Effector CD8-positive, alpha-beta T cell (primary cell): Measurements from ENCODE around the gene ARMC9.
"Not testable (repeated sequence)": the region's sequence is repeated elsewhere in the genome, so short reads cannot be mapped to it uniquely, and the experiment has no call there.

Source experiments
- DNase-seq: peaks from one replicate; lab custom pipeline; 2025; lab: John Stamatoyannopoulos, UW

The ARMC9 gene

DNA sequence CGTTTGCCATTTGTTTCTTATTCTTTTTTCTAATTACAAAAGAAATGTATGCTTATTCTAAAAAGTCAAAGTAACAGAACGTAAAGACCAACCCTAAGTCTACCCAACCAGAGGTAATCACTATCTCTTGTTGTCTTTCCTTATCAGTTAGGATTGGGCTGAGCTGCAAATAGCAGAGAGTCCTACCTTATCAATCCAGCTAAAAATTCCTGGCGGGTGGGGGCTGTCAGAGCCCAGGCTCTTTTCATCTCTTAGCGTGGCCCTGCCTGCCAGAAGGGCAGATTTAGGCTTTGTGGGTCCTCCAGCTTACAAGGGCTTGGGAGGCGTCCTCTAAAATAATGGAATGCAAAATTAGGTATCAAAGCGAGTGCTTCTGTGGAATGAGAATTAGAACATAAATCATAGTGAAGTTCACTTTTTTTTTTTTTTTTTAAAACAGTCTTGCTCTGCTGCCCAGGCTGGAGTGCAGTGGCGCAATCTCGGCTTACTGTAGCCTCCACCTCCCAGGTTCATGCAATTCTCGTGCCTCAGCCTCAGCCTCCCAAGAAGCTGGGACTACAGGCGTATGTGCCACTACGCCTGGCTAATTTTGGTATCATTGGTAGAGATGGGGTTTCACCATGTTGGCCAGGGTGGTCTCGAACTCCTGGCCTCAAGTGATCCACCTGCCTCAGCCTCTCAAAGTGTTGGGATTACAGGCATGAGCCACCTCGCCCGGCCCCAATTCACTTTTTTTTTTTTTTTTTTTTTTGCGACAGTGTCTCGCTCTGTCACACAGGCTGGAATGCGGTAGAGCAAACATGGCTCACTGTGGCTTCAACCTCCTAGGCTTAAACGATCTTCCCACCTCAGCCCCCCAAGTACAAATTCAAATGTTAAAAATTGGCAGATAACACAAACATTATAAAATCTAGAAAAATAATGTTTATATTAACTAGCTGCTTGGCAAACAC lies 139.7 kb downstream of the ARMC9 start:
- no peak for DNase-seq

- no peak for DNase-seq
Observed at GRCh38 chr2:231339316-231339715, 140.9 kb downstream of the ARMC9 start.

DNA sequence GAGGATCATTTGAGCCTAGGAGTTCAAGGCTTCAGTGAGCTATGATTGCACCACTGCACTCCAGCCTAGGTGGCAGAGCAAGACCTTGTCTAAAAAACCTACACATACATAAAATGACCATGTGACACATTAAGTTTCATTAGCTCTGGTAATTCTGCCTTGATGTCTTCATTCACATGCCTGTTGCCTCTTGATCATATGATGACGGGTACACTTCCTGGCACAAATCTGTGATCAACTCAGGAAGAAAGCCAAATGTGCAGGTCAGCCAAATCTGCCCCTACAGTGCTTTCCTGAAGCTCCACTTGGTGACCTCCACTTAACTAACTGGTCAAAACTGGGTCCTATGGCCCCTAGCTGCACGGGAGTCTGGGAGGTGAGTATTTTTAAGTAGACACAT lies 142.7 kb downstream of the ARMC9 start:
- DNase-seq: no peak

DNA sequence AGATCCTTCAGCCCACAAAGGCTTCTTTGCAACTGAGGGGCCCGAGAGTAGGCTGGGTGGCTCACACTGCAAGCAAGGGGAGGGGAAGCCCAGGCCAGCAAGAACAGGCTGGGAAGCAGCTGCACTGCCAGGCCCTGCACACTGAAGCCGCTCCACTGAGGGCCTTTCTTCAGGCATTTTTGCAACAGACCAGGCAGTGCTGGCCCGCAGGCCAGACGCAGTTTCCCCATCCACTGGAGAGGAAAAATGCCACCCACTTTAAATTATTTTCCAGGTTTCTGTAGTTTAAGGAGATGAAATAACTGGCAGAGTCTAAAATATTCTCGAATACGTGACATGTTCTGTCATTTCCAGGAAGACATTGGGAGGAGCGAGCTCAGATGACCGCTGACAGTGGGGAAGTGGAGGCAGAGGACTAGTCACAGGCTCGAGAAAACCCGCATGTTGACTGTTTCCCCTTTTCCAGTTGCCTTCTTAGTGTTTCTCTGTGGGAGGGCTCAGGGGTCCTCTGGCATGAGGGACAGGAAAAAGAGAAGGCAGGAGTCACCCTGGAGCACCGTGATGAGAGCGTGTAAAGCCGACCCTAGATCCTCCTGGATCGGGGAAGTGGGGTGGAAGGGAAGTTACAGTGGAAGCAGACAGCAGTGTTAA lies 143.8 kb downstream of the ARMC9 start:
- DNase-seq: no peak

DNA sequence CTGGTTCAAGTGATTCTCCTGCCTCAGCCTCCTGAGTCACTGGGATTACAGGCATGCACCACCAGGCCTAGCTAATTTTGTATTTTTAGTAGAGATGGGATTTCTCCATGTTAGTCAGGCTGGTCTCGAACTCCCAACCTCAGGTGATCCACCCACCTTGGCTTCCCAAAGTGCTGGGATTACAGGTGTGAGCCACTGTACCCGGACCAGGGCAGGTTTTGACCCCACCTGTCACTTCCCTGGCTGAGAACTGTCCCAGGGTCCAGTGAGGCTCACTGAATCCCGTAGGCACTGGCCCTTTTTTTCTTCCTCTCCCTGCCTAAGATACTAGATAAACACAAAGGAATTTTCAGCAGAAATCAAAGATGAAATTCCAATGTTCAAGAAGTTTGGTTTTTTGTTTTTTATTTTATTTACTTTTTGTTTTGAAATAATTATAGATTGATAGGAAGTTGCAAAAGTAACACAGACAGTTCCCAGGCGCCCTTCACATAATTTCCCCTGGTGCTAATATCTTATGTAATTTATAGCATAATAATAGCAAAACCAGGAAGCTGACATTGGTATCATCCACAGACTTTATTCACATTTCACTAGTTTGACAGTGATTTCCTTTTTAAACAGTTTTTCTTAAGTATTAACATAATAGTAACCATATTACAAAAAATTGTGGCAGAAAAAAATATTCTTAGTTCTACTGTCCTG lies 144.7 kb downstream of the ARMC9 start:
- no peak for DNase-seq

DNA sequence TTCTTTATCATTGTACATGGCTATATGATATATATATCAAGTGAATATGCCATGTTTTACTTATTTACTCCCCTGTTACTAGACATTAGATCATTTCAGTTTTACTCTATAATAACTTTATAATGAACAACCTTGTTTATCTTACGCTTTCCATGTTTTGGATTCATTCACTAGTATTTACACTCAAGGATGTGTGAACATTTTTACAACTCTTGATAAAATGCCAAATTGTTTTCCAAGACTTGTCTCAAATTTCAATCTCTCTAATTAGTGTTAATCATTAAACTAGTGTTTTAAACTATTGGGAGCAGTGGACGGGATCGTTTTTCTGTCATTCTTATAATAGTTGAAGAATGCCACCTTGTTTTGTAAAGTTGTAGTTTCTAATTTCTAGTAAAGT lies 145.6 kb downstream of the ARMC9 start:
- DNase-seq: no peak

- no peak for DNase-seq
Observed at GRCh38 chr2:231344851-231345250, 146.4 kb downstream of the ARMC9 start.

GRCh38 chr2:231347081-231347480 lies 148.7 kb downstream of the ARMC9 start:
- DNase-seq: no peak

GRCh38 chr2:231347638-231348037 lies 149.2 kb downstream of the ARMC9 start:
- no peak for DNase-seq

DNA sequence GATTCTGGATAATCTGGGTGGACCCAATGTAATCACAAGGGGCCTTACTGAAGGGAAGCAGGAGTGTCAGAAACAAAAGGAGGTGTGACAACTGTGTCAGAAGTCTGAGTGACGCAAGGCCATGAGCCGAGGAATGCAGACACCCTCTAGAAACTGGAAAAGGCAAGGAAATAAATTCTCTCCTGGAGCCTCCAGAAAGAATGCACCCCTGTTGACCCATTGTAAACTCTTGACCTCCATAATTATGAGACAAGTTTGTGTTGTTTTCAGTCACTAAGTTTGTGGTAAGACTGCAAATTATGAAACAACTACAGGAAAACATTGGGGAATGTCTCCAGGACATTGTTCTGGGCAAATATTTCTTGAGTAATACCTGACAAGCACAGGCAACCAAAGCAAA lies 149.7 kb downstream of the ARMC9 start:
- DNase-seq: no peak

- DNase-seq: no peak
Observed at GRCh38 chr2:231348704-231349373, 150.4 kb downstream of the ARMC9 start.

DNA sequence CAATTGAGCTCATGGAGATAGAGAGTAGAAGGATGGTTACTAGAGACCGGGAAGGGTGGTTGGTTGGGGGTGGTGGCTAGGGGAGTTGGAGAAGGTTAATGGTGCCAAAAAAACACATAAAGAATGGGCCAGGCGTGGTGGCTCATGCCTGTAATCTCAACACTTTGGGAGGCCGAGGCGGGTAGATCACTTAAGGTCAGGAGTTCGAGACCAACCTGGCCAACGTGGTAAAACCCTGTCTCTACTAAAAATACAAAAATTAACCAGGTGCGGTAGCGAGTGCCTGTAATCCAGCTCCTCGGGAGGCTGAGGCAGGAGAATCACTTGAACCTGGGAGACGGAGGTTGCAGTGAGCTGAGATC lies 150.9 kb downstream of the ARMC9 start:
- DNase-seq: not testable (repeated sequence)

DNA sequence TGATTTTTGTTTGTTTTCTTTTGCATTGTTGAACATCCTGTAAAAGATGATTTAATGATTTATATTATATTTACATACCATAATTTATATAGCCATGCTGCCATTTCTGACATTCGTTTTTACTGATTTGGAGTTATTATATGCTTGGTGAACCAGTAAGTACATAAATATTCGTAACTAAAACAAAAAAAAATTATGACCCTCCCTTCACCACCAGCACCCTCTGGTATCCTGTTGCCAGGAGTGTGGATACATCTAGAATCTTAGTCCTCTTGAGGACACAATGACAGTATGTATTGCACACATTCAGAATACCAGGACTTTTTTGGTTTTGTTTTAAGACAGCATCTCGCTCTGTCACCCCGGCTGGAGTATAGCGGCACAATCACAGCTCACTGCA lies 153.2 kb downstream of the ARMC9 start:
- DNase-seq: no peak

GRCh38 chr2:231353469-231353868 lies 155.0 kb downstream of the ARMC9 start:
- no peak for DNase-seq

DNA sequence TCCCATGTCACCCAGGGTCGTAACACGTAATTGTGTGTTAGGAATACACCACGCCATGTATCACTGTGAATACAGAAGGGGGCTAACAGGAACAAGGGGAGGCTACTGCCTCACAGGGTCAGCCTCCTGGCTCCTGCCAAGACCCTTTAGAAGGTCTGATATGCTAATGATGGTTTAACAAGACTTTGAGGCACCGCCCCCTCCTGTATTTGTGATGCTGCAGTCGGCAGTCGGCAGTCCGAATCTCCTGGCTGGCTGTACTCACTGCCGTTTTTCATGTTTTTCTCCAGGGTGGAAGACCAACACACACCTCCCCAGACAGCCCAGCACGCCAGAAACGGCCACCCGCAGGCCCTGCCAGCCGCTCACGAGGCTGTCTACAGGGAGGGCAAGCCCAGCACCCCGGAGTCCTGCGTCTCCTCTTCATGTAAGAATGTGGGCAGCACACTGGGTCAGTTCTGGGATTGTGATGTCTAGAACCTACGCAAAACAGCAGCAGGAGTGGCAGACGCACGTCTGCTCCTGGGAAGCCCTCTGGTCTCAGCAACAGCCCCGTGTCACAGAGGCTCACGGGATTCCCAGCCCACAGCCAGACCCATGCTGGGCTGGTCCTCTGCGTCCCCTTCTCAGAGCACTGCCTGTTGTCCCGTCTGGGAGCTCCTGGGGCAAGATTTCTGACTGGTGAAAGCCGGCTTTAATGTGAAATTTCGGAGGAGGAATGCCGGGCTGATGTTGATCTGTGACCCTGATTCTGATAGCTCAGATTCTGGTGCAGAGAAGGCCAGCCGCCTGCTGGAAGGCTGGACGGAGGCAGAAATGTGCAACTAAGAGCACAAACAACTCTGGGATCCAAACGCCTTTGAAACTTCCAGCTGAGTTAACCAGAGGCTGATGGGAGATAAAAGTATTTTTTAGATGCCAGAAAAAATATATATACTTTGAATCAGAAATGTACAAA lies 157.4 kb downstream of the ARMC9 start:
- no peak for DNase-seq

- DNase-seq: no peak
Observed at GRCh38 chr2:231356466-231356844, 158.0 kb downstream of the ARMC9 start.

DNA sequence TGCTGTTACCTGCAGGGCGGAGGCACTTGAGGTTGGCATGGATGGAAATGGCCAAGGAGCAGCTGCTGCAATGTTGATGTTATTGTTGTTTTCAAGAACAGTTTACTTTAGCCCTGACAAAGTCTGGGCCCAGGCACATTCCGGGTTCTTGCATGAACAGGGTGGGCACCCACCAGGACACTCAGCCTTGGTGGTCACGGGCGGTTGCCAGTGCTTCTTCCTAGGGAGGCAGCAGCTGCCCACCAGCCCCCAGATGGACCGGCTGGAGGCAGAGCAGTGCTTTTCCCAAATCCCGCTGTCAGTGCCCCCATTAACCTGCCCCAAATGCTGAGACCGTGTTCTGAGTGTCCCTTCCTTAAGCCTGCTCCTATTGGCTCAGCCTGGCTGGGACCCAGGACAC lies 158.6 kb downstream of the ARMC9 start:
- DNase-seq: no peak

GRCh38 chr2:231357931-231358330 lies 159.5 kb downstream of the ARMC9 start:
- DNase-seq: no peak

GRCh38 chr2:231359441-231359840 lies 161.0 kb downstream of the ARMC9 start:
- DNase-seq: no peak

DNA sequence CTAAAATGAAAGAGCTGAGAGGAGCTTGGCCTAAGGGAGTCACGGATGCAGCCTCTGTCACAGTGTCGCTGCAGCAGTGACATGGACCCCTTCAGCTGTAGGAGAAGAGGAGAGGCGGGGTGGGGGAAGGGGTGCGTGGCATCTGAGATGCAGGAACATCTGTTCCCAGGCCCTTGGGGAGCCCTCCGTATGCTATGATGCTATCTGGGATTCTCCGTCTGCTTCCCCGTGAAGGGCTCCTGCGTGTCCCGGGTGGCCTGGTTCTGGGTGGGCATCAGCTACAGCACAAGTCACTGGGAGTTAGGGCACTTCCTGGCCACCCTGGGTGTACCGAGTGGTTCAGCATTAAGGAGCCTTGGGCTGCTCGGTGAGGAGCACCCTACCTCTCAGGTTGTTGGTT lies 161.5 kb downstream of the ARMC9 start:
- DNase-seq: no peak

GRCh38 chr2:231360401-231360800 lies 162.0 kb downstream of the ARMC9 start:
- no peak for DNase-seq
